K562 (cell line): Measurements from ENCODE around the gene NPR3. TPM values are rescaled to one million over a fixed set of nuclear protein-coding genes. Genes with fewer than 3 reads are reported as not detected.
A peak's percentile ranks its signal among the peaks of the same experiment; 100 is the strongest.

Source experiments
- ATAC-seq: fragments of 200-7000 bp; cut with Tn5 transposase; 3 replicates; pipeline ENCODE4 v1.9.1; 2020; ENCODE audit warnings: moderate library complexity
- BruUV-seq: library from RNA; stranded (reverse); fragments of 400-500 nt; replicated peaks from 2 replicates; lab custom pipeline; 2021; lab: Mats Ljungman, UMichigan
- CTCF ChIA-PET: fragments of 300-600 bp; formaldehyde crosslinking; extraction: SDS; loops from one replicate; lab custom pipeline; 2021; ENCODE audit warnings: low intra/inter-chr PET ratio; lab: Yijun Ruan, JAX
- POLR2A ChIA-PET: fragments of 300-600, 350-650 bp; sonication (Branson Sonifier 250); formaldehyde crosslinking; extraction: SDS; loops from one replicate; lab custom pipeline; 2021; ENCODE audit warnings: antibody characterized with exemption, inconsistent platforms; lab: Yijun Ruan, JAX
- DNase-seq, 4 experiments: peaks; one replicate each; pipeline versions ENCODE4 v3.0.0 to v3.0.0-alpha.2; 2011 to 2018; ENCODE audit warnings: low spot score in 3 of 4, mixed read lengths in 3 of 4; ENCODE audit errors: extremely low read depth in 1 of 4
- FAIRE-seq: peaks from 2 replicates; lab custom pipeline; 2011; peaks lifted over from hg19 to GRCh38; lab: Jason Lieb, UNC
- H2AFZ ChIP-seq: 2 replicates; pipeline ENCODE4 v1.6.0; 2011; ENCODE audit warnings: low read depth, low read length, control low read depth, inconsistent platforms
- H3K27ac ChIP-seq: fragments of 200-600 bp; 3 replicates; pipeline ENCODE4 v1.8.0; 2011; ENCODE audit warnings: low read depth, mild to moderate bottlenecking, control low read depth, inconsistent platforms, low read length, moderate library complexity, mixed read lengths; ENCODE audit errors: extremely low read depth
- H3K27me3 ChIP-seq, 2 experiments: fragments of 300-600 bp in 1 of 2; 2 replicates in 1 of 2; 3 replicates in 1 of 2; pipeline versions ENCODE4 v1.6.0 to v1.8.0; 2011; ENCODE audit warnings: inconsistent platforms in 2 of 2, low read length in 2 of 2, mild to moderate bottlenecking in 1 of 2, mixed read lengths in 1 of 2, moderate library complexity in 1 of 2; ENCODE audit not compliant: control insufficient read depth in 2 of 2, insufficient read depth in 2 of 2
- H3K36me3 ChIP-seq: fragments of 300-600 bp; 3 replicates; pipeline ENCODE4 v1.8.0; 2011; ENCODE audit warnings: mild to moderate bottlenecking, low read length, inconsistent platforms; ENCODE audit not compliant: control insufficient read depth, insufficient read depth
- H3K4me1 ChIP-seq, 2 experiments: fragments of 200-600 bp in 1 of 2; replicated peaks in 1 of 2; 2 replicates in 1 of 2; 3 replicates in 1 of 2; pipeline versions ENCODE4 v1.5.1 to v1.8.0; 2011; ENCODE audit warnings: inconsistent platforms in 2 of 2, low read length in 2 of 2, mild to moderate bottlenecking in 1 of 2, mixed read lengths in 1 of 2, moderate library complexity in 1 of 2; ENCODE audit not compliant: control insufficient read depth in 2 of 2, insufficient read depth in 2 of 2
- H3K4me2 ChIP-seq: 2 replicates; pipeline ENCODE4 v1.6.1; 2011; ENCODE audit warnings: low read length, control low read depth, inconsistent platforms, mixed read lengths; ENCODE audit not compliant: insufficient read depth
- H3K4me3 ChIP-seq: fragments of 200-600 bp; sonication (generic), shearing (Covaris generic); 2 replicates; pipeline ENCODE4 v1.5.1; 2016; ENCODE audit warnings: control low read depth, inconsistent platforms
- H3K79me2 ChIP-seq: fragments of 200-600 bp; 3 replicates; pipeline ENCODE4 v1.8.0; 2011; ENCODE audit warnings: low read length, inconsistent platforms; ENCODE audit not compliant: control insufficient read depth, insufficient read depth
- H3K9ac ChIP-seq, 2 experiments: 2 replicates each; pipeline versions ENCODE4 v1.6.0 to v1.6.1; 2011; ENCODE audit warnings: low read depth in 2 of 2, low read length in 2 of 2, control low read depth in 1 of 2, inconsistent platforms in 1 of 2, mild to moderate bottlenecking in 1 of 2, mixed read lengths in 1 of 2; ENCODE audit not compliant: insufficient read depth in 1 of 2
- H3K9me1 ChIP-seq: one replicate; pipeline ENCODE4 v1.6.0; 2011; ENCODE audit warnings: inconsistent platforms, mild to moderate bottlenecking, low read length, moderate library complexity; ENCODE audit not compliant: control insufficient read depth, insufficient read depth
- H3K9me3 ChIP-seq: replicated peaks from 2 replicates; pipeline ENCODE4 v1.5.1; 2011; ENCODE audit warnings: low read depth, low read length, inconsistent platforms; ENCODE audit not compliant: control insufficient read depth, insufficient read depth
- H4K20me1 ChIP-seq: replicated peaks from 2 replicates; pipeline ENCODE4 v1.6.1; 2011; ENCODE audit warnings: low read length, inconsistent platforms, mixed read lengths; ENCODE audit not compliant: control insufficient read depth, insufficient read depth
- ESRRB ChIP-seq: fragments of 250-450 bp; sonication (Bioruptor Pico); IDR thresholded peaks from 2 replicates; pipeline ENCODE4 v1.5.0; 2020; ENCODE audit warnings: mild to moderate bottlenecking, moderate library complexity, borderline replicate concordance
- FOXJ3 ChIP-seq: sonication (generic); formaldehyde crosslinking; IDR thresholded peaks from 2 replicates; pipeline ENCODE4 v1.4.0; 2020; ENCODE audit warnings: mild to moderate bottlenecking, missing genetic modification reagents
- HMG20B ChIP-seq: fragments of 250-450 bp; sonication (Bioruptor Pico); IDR thresholded peaks from 2 replicates; pipeline ENCODE4 v1.5.0; 2021; ENCODE audit warnings: mild to moderate bottlenecking
- HSF4 ChIP-seq: fragments of 250-450 bp; sonication (Bioruptor Pico); IDR thresholded peaks from 2 replicates; pipeline ENCODE4 v2.1.2; 2022; ENCODE audit warnings: mild to moderate bottlenecking, moderate library complexity, borderline replicate concordance
- MCM7 ChIP-seq, 2 experiments: fragments of 450-650 bp; IDR thresholded peaks; 2 replicates each; pipeline ENCODE4 v1.6.1; 2016 to 2018
- MYNN ChIP-seq, 2 experiments: sonication (generic); formaldehyde crosslinking in 1 of 2; IDR thresholded peaks; 2 replicates each; pipeline versions ENCODE4 v1.5.0 to v1.6.1; 2016 to 2020; ENCODE audit warnings: antibody characterized with exemption in 1 of 2, missing genetic modification reagents in 1 of 2
- NEUROD1 ChIP-seq: fragments of 150-350 bp; IDR thresholded peaks from 2 replicates; pipeline ENCODE4 v1.6.1; 2014; ENCODE audit warnings: borderline replicate concordance, low read length, low read depth; ENCODE audit not compliant: partially characterized antibody
- NR2C1 ChIP-seq, 2 experiments: fragments of 450-650 bp; IDR thresholded peaks; 2 replicates each; pipeline ENCODE4 v1.6.1; 2017; ENCODE audit warnings: mild to moderate bottlenecking in 2 of 2, antibody characterized with exemption in 1 of 2, inconsistent platforms in 1 of 2, missing compliant biosample characterization in 1 of 2, missing genetic modification characterization in 1 of 2
- NUFIP1 ChIP-seq: fragments of 450-650 bp; IDR thresholded peaks from 2 replicates; pipeline ENCODE4 v1.6.1; 2018; ENCODE audit not compliant: partially characterized antibody
- RBBP5 ChIP-seq: fragments of 200-600 bp; sonication (generic); IDR thresholded peaks from 2 replicates; pipeline ENCODE4 v1.6.1; 2012; ENCODE audit warnings: borderline replicate concordance, mild to moderate bottlenecking, low read length, control low read depth, inconsistent platforms; ENCODE audit not compliant: insufficient read depth, poor library complexity, severe bottlenecking
- TAF7 ChIP-seq: fragments of 450-650 bp; IDR thresholded peaks from 2 replicates; pipeline ENCODE4 v1.6.1; 2016; ENCODE audit warnings: missing genetic modification characterization, missing compliant biosample characterization
- THAP12 ChIP-seq: fragments of 250-450 bp; sonication (Bioruptor Pico); IDR thresholded peaks from 2 replicates; pipeline ENCODE4 v1.9.0; 2021; ENCODE audit warnings: mild to moderate bottlenecking, inconsistent platforms
- ZNF76 ChIP-seq: fragments of 250-450 bp; sonication (Bioruptor Pico); IDR thresholded peaks from 2 replicates; pipeline ENCODE4 v1.4.0; 2020; ENCODE audit warnings: mild to moderate bottlenecking, moderate library complexity, borderline replicate concordance
- WGBS: fragments of 100-300 bp; shearing (Covaris generic); methylation state at CpG from one replicate; pipeline ENCODE4 v1.1.6; 2016; ENCODE audit warnings: low coverage, mixed read lengths; ENCODE audit not compliant: insufficient coverage; ENCODE audit errors: missing lambda C conversion rate; 5-methylcytosine and 5-hydroxymethylcytosine counted together
- in situ Hi-C: fragments of 300-500 bp; cut with MboI; formaldehyde crosslinking; loops from 4 replicates; pipeline ENCODE4 v1.15.0; 2018; ENCODE audit warnings: inconsistent platforms, mixed read lengths
- intact Hi-C: fragments of 100-400 bp; cut with micrococcal nuclease; formaldehyde crosslinking; loops from 2 replicates; pipeline ENCODE4 v1.14.2; 2022
- polyA plus RNA-seq, 8 experiments: library from polyadenylated mRNA; depleted of rRNA in 4 of 8; stranded (reverse) in 5 of 8; unstranded in 3 of 8; fragments of >200 nt; fragmentation: Nextera tagmentation in 2 of 8; fragmentation: Illumina TruSeq in 1 of 8; extraction: Ambion mirVana in 2 of 8; extraction: Trizol in 1 of 8; gene quantifications; 2 replicates each; pipeline versions ENCODE4 v1.2.1 to v1.2.3, GENCODE V29; 2011 to 2014; ENCODE audit warnings: inconsistent platforms in 1 of 8, missing spikeins in 1 of 8
- total RNA-seq, 7 experiments: library from RNA; depleted of rRNA in 6 of 7; stranded (reverse); fragments of >200 nt in 6 of 7; fragmentation: Illumina TruSeq in 2 of 7; extraction: Trizol in 2 of 7; gene quantifications; 2 replicates each; pipeline versions ENCODE4 v1.2.1 to v1.2.3, GENCODE V29; 2011 to 2021; ENCODE audit warnings: low replicate concordance in 1 of 7
- TF ChIP-seq, protein P1 (sequence below): IDR thresholded peaks from 2 replicates; pipeline ENCODE4 v1.6.1; 2016; ENCODE audit warnings: missing genetic modification characterization, missing compliant biosample characterization

The NPR3 gene
- total and polyA plus RNA-seq, 9 of the 15 experiments (the other 6 are each of a cell fraction or from before 2014, with no cell fraction given) = 0.01 to 0.11 (median 0.04) TPM; not detected in 2

DNA sequence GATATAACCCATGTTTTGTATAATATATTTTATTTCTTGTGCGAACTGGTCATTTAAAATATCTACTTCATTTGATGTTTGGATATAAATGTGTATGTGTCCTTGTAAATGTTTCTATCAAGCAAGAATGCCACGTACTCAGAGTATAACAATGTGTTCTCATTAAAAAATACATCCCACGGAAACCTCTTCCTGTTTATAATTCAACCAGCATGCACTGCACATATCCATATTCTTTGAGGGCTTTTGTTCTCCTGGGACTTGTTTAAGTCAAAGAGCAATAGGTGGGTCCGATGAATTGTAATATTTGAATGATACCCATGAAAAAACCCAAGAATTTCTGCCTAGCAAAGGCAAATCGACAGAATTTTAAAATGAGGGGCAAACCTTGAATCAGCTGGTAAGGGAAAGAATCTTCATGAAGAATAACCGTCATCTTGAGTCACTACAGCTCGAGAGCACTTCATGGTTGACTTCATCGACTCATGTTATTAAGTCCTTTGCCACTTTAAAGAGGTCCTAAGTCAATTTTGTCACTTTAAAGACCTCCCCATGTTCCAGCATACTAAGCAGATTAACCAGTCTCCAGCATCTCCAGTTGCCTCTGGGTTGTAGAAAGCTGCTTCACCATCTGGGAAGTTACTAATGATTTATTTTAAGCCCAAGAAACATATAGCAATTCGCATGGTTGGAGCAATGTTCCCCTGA is 80.6 kb downstream of the NPR3 start (continued):
- TF ChIP-seq THAP12 (CRISPR knock-in tag) = no peak
- TF ChIP-seq MCM7 (IDR thresholded peaks at IDR 0.05) = no peak
- no peak for TF ChIP-seq ZNF76
- TF ChIP-seq, protein P1, sequence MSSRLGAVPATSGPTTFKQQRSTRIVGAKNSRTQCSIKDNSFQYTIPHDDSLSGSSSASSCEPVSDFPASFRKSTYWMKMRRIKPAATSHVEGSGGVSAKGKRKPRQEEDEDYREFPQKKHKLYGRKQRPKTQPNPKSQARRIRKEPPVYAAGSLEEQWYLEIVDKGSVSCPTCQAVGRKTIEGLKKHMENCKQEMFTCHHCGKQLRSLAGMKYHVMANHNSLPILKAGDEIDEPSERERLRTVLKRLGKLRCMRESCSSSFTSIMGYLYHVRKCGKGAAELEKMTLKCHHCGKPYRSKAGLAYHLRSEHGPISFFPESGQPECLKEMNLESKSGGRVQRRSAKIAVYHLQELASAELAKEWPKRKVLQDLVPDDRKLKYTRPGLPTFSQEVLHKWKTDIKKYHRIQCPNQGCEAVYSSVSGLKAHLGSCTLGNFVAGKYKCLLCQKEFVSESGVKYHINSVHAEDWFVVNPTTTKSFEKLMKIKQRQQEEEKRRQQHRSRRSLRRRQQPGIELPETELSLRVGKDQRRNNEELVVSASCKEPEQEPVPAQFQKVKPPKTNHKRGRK = no peak
- no peak for TF ChIP-seq MYNN (IDR thresholded peaks at IDR 0.05)
- no peak for TF ChIP-seq MYNN (CRISPR knock-in tag; IDR thresholded peaks at IDR 0.05)
- TF ChIP-seq, all 486 proteins: peak for 0

DNA sequence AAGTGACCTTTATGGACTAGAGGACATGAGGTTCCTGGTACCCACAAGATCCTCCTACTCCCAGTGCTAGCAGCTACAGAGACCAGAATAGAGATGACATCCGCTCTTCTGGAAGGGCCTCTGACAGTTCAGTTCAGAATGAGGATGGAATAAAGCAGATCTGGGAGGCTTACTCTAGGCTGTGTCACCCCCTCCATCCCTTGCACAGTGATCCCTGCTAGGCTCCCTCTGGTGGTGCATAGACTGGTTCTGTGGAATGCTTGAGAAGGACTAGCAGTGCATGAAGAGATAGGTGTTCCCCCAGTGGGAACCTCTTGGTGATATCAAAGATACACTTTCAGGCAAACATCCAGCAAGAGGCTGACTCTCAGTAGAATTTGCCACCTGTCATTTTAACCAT is 83.0 kb downstream of the NPR3 start:
- in situ Hi-C loops (no loop called here), intact Hi-C loops (no loop called here)
- H3K36me3 ChIP-seq = no peaks in the 10 kb centered on the region
- H3K4me2 ChIP-seq = no peak overlapping the region
- FAIRE-seq (no peak), ATAC-seq (0 out of 3 replicates have a peak, but pooled peaks have one; percentile 33), DNase-seq (no peak)
- H3K4me1 ChIP-seq = no peaks in the 10 kb centered on the region
- CTCF ChIA-PET = no interaction called here
- H3K9ac ChIP-seq = no peak overlapping the region
- no peaks in the 10 kb centered on the region for H3K9me3 ChIP-seq
- 0% methylated on average over 1 of the region's 1 CpG for WGBS
- no peaks in the 10 kb centered on the region for H4K20me1 ChIP-seq
- no peaks in the 10 kb centered on the region for H3K9me1 ChIP-seq
- POLR2A ChIA-PET = no interaction called here
- no peaks in the 10 kb centered on the region for H3K27me3 ChIP-seq
- no peak overlapping the region for H3K27ac ChIP-seq
- no TSS peak for BruUV-seq
- H3K4me3 ChIP-seq = no peak overlapping the region
- no peak overlapping the region for H2AFZ ChIP-seq
- H3K79me2 ChIP-seq = no peaks in the 10 kb centered on the region
- TF ChIP-seq NUFIP1 = no peak
- TF ChIP-seq RBBP5 = no peak
- TF ChIP-seq NEUROD1 = no peak
- no peak for TF ChIP-seq NR2C1 (IDR thresholded peaks at IDR 0.05)
- TF ChIP-seq NR2C1 (tag; IDR thresholded peaks at IDR 0.05) = no peak
- TF ChIP-seq HSF4 (CRISPR knock-in tag) = no peak
- TF ChIP-seq HMG20B (CRISPR knock-in tag) = no peak
- no peak for TF ChIP-seq FOXJ3 (CRISPR knock-in tag)
- TF ChIP-seq ESRRB (CRISPR knock-in tag) = no peak
- TF ChIP-seq TAF7 (tag) = no peak
